Hepatocyte (in vitro differentiated cells): Measurements from ENCODE around the gene CARS2. TPM values are rescaled to one million over a fixed set of nuclear protein-coding genes. Genes with fewer than 3 reads are reported as not detected.

ENCODE experiments used
- DNase-seq: peaks from one replicate; pipeline ENCODE4 v3.0.0-alpha.2; 2016; ENCODE audit warnings: low spot score
- H2AFZ ChIP-seq: fragments of 200-600 bp; sonication (generic); 2 replicates; pipeline ENCODE4 v1.6.0; 2016; ENCODE audit warnings: antibody characterized with exemption, mild to moderate bottlenecking
- H3K27ac ChIP-seq: fragments of 200-600 bp; sonication (generic); 2 replicates; pipeline ENCODE4 v1.5.1; 2016; ENCODE audit warnings: mild to moderate bottlenecking
- H3K27me3 ChIP-seq: fragments of 200-600 bp; sonication (generic); 2 replicates; pipeline ENCODE4 v1.6.1; 2016
- H3K36me3 ChIP-seq: fragments of 200-600 bp; sonication (generic); replicated peaks from 2 replicates; pipeline ENCODE4 v1.5.1; 2016; ENCODE audit warnings: low read depth; ENCODE audit not compliant: insufficient read depth
- H3K4me1 ChIP-seq: fragments of 200-600 bp; sonication (generic); 2 replicates; pipeline ENCODE4 v1.5.1; 2016; ENCODE audit warnings: mild to moderate bottlenecking, moderate library complexity; ENCODE audit not compliant: insufficient read depth
- H3K4me2 ChIP-seq: fragments of 200-600 bp; sonication (generic); 2 replicates; pipeline ENCODE4 v1.6.0; 2016
- H3K4me3 ChIP-seq: fragments of 200-600 bp; sonication (generic); 2 replicates; pipeline ENCODE4 v1.5.1; 2016; ENCODE audit warnings: mild to moderate bottlenecking
- H3K79me2 ChIP-seq: fragments of 200-600 bp; sonication (generic); 2 replicates; pipeline ENCODE4 v1.6.0; 2017; ENCODE audit warnings: mild to moderate bottlenecking
- H3K9me2 ChIP-seq: fragments of 200-600 bp; sonication (generic); replicated peaks from 2 replicates; pipeline ENCODE4 v1.6.0; 2017; ENCODE audit warnings: mild to moderate bottlenecking; ENCODE audit not compliant: insufficient read depth
- H3K9me3 ChIP-seq: fragments of 200-600 bp; sonication (generic); 2 replicates; pipeline ENCODE4 v1.5.1; 2016; ENCODE audit warnings: low read depth, mild to moderate bottlenecking
- H4K20me1 ChIP-seq: fragments of 200-600 bp; sonication (generic); 2 replicates; pipeline ENCODE4 v1.6.0; 2016; ENCODE audit warnings: mild to moderate bottlenecking; ENCODE audit not compliant: insufficient read depth, poor library complexity, severe bottlenecking
- CTCF ChIP-seq: fragments of 200-600 bp; sonication (generic); IDR thresholded peaks from 2 replicates; pipeline ENCODE4 v1.5.1; 2016; ENCODE audit warnings: antibody characterized with exemption, mild to moderate bottlenecking; ENCODE audit not compliant: poor library complexity
- EZH2 ChIP-seq: fragments of 200-600 bp; sonication (generic); IDR thresholded peaks from 2 replicates; pipeline ENCODE4 v1.6.1; 2016; ENCODE audit warnings: antibody characterized with exemption, mild to moderate bottlenecking, borderline replicate concordance
- EZH2phosphoT487 ChIP-seq: fragments of 200-600 bp; sonication (generic); IDR thresholded peaks from one replicate; pipeline ENCODE4 v1.6.1; 2018; ENCODE audit warnings: antibody characterized with exemption, mild to moderate bottlenecking, low read depth, moderate library complexity; ENCODE audit not compliant: unreplicated experiment, severe bottlenecking
- WGBS: methylation state at CpG from one replicate; pipeline ENCODE4 v1.1.6; 2016; ENCODE audit warnings: low lambda C conversion rate; ENCODE audit errors: missing lambda C conversion rate; 5-methylcytosine and 5-hydroxymethylcytosine counted together
- polyA plus RNA-seq: library from polyadenylated mRNA; unstranded; fragments of >200 nt; fragmentation: Nextera tagmentation; extraction: Ambion mirVana; gene quantifications from 2 replicates; pipeline ENCODE4 v1.2.1, GENCODE V29; 2016
- total RNA-seq: library from RNA; depleted of rRNA; stranded (reverse); fragments of >200 nt; gene quantifications from 2 replicates; pipeline ENCODE4 v1.2.3, GENCODE V29; 2014

CARS2 gene
- total and polyA plus RNA-seq, 2 experiments from 2014 or later, result 72.9 to 105 TPM

GRCh38 chr13:110712849-110713641 lies 7.1 kb upstream of the CARS2 start:
- whole genome bisulfite sequencing, result 1% methylated on average over 62 of the region's 68 CpGs
- TF ChIP-seq CTCF, result peak; percentile 1
- TF ChIP-seq EZH2, result no peak
- no peak for TF ChIP-seq EZH2phosphoT487
- Histone ChIP-seq H3K4me1 (peaks cover 17% of the 10 kb centered on the region), H3K27me3 (no peaks in the 10 kb centered on the region), H3K4me3 (peak overlapping the region; percentile 70), H3K27ac (peak overlapping the region; percentile 99), H3K36me3 (no peaks in the 10 kb centered on the region), H2AFZ (peak overlapping the region; percentile 55), H4K20me1 (peaks cover 15% of the 10 kb centered on the region), H3K9me3 (no peaks in the 10 kb centered on the region), H3K4me2 (peak overlapping the region; percentile 82), H3K79me2 (peaks cover 44% of the 10 kb centered on the region), H3K9me2 (no peaks in the 10 kb centered on the region)
- peak; percentile 100 for DNase-seq

- WGBS, result under 1% methylated on average over 45 of the region's 58 CpGs
- H3K36me3 ChIP-seq, result no peaks in the 10 kb centered on the region
- peak overlapping the region; percentile 81 for H2AFZ ChIP-seq
- H4K20me1 ChIP-seq, result peaks cover 9% of the 10 kb centered on the region
- H3K4me1 ChIP-seq, result peaks cover 14% of the 10 kb centered on the region
- no peaks in the 10 kb centered on the region for H3K9me3 ChIP-seq
- H3K9me2 ChIP-seq, result no peaks in the 10 kb centered on the region
- H3K27ac ChIP-seq, result peak overlapping the region; percentile 99
- peak overlapping the region; percentile 79 for H3K4me2 ChIP-seq
- no peak for TF ChIP-seq EZH2phosphoT487
- no peak for TF ChIP-seq EZH2
- no peak for TF ChIP-seq CTCF
- peaks cover 36% of the 10 kb centered on the region for H3K79me2 ChIP-seq
- no peaks in the 10 kb centered on the region for H3K27me3 ChIP-seq
- DNase-seq, result peak; percentile 96
- H3K4me3 ChIP-seq, result peak overlapping the region; percentile 72
These were observed 6.3 kb upstream of the CARS2 start for GRCh38 chr13:110712081-110712848.

- no peak for DNase-seq
- TF ChIP-seq EZH2, result no peak
- no peak for TF ChIP-seq EZH2phosphoT487
- TF ChIP-seq CTCF, result no peak
- 76% methylated on average over 7 of the region's 8 CpGs for WGBS
- peaks cover 50% of the 10 kb centered on the region for H3K79me2 ChIP-seq
- no peaks in the 10 kb centered on the region for H4K20me1 ChIP-seq
- H3K4me2 ChIP-seq, result peak overlapping the region; percentile 73
- H3K9me2 ChIP-seq, result no peaks in the 10 kb centered on the region
- no peaks in the 10 kb centered on the region for H3K36me3 ChIP-seq
- H3K4me3 ChIP-seq, result no peak overlapping the region
- peak overlapping the region; percentile 4 for H3K27ac ChIP-seq
- peaks cover 9% of the 10 kb centered on the region for H3K4me1 ChIP-seq
- H2AFZ ChIP-seq, result no peak overlapping the region
- no peaks in the 10 kb centered on the region for H3K27me3 ChIP-seq
- H3K9me3 ChIP-seq, result no peaks in the 10 kb centered on the region
These were observed 855 bp upstream of the CARS2 start for GRCh38 chr13:110706570-110707372.
